Peyer's patch (tissue), 4 donors: ENCODE data around the gene NIT1.

Experiments
- POLR2A ChIP-seq, 2 donors: fragments of 450-650 bp; IDR thresholded peaks; one replicate each; pipeline ENCODE4 v1.5.1; 2017; ENCODE audit warnings: antibody characterized with exemption in 2 of 2, mild to moderate bottlenecking in 2 of 2, moderate library complexity in 2 of 2
- TF ChIP-seq, protein P1 (sequence below), 6 experiments: fragments of 450-650 bp in 4 of 6; fragments of 200-600 bp in 2 of 6; sonication (generic) in 1 of 6; IDR thresholded peaks; one replicate each; pipeline ENCODE4 v1.5.1; 2017 to 2019; ENCODE audit warnings: antibody characterized with exemption in 6 of 6, mild to moderate bottlenecking in 3 of 6, moderate library complexity in 1 of 6

- TF ChIP-seq, protein P1, sequence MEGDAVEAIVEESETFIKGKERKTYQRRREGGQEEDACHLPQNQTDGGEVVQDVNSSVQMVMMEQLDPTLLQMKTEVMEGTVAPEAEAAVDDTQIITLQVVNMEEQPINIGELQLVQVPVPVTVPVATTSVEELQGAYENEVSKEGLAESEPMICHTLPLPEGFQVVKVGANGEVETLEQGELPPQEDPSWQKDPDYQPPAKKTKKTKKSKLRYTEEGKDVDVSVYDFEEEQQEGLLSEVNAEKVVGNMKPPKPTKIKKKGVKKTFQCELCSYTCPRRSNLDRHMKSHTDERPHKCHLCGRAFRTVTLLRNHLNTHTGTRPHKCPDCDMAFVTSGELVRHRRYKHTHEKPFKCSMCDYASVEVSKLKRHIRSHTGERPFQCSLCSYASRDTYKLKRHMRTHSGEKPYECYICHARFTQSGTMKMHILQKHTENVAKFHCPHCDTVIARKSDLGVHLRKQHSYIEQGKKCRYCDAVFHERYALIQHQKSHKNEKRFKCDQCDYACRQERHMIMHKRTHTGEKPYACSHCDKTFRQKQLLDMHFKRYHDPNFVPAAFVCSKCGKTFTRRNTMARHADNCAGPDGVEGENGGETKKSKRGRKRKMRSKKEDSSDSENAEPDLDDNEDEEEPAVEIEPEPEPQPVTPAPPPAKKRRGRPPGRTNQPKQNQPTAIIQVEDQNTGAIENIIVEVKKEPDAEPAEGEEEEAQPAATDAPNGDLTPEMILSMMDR (IDR thresholded peaks at IDR 0.05), result no peak
- TF ChIP-seq POLR2A (IDR thresholded peaks at IDR 0.05), result no peak
Observed at GRCh38 chr1:161094481-161094880, 23.4 kb upstream of the NIT1 start.
